ENCODE data around the gene LPIN1. TPM values are rescaled to one million over a fixed set of nuclear protein-coding genes. Genes with fewer than 3 reads are reported as not detected.

The LPIN1 gene
- total and polyA plus RNA-seq, 4 donors: 10.1 to 27.4 (median 13.4) TPM

DNA sequence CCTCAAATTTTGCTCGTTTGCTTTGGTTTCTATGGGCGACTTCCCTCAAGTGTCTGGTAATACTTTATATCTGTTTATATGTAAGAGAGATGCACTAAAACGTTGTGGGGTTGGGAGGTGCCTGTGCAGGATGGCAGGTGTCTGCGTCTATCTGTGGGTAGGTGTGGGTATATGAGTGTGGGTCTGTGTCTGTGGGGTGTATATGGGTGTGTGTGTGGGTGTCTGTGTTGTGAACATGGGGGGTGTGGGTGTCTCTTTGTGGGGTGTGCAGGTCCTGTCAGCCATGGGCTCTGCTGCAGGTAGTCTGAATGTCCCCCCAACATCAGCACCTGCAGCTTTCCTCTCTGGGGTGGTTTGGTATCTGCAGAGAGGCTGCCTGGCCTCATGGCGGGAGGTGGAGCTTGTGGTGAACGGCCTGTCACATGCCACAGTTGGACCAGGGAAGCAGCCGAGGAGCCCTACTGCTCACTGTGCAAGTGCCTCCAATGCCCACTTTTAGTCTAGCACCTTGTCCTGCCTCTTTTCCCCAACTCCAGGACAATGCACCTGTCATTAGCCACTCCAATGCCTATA lies 90.3 kb downstream of the LPIN1 start (continued):
- no peak for TF ChIP-seq FOXA2 (IDR thresholded peaks at IDR 0.05)

DNA sequence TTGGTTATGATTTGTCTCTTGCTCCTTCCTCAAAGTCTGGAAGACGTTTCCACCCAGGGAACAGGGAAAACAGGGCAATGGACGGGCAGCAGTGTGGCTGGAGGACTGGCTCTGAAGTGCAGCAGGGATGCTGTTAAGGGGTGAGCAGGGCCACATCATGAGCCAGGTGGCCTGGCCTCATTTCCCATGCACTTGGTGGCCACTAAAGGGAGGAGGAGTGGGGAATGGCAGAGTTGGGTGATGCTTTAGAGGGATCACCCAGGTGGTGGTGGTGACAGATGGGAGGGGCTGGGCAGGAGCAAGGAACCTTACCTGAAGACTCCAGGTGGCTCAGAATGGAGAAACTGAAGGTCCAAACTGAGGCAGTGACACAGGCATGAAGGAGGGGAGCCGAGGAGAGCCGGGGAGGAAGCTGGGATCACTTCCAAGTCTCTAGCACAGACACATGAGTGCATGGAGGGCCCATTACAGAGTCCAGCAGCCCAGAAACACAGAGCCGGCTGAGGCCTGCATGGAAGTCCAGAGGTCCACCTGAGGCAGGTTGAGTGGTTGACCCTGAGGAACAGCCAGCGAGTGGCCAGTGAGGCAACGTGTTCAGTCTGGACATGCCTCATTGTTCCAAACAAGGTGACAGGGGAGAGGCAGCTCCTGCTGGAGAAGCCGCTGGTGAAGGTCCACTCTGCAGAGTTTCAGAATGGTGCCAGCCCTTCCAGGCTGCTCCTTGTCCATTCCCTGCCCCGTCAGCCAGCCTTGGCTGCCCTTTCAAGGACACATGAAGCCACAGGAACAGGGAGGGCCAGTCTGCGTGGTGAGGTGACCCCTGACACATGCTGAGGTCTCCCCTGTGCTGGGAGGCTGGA lies 91.7 kb downstream of the LPIN1 start:
- Histone ChIP-seq H3K9me3 (ENCODE audit: control insufficient read depth in 4 of 4, low read length in 3 of 4) (peaks cover 0 to 3% (median under 1%) of the 10 kb centered on the region in 4 donors), H3K27ac (ENCODE audit: low read depth in 1 of 2, low read length in 2 of 2) (no peak overlapping the region), H3K27me3 (ENCODE audit: control insufficient read depth in 4 of 4, insufficient read depth in 4 of 4, low read length in 3 of 4) (no peaks in the 10 kb centered on the region), H3K4me1 (ENCODE audit: control insufficient read depth in 4 of 4, insufficient read depth in 4 of 4, low read length in 3 of 4) (no peaks in the 10 kb centered on the region), H3K9ac (ENCODE audit: low read depth in 1 of 2, low read length in 2 of 2) (no peak overlapping the region), H3K4me3 (ENCODE audit: low read depth in 1 of 3, low read length in 3 of 3) (no peak overlapping the region), H3K36me3 (ENCODE audit: control insufficient read depth in 4 of 4, insufficient read depth in 3 of 4, low read depth in 1 of 4, low read length in 3 of 4) (no peaks in the 10 kb centered on the region)
- 85% methylated on average over 10 of the region's 10 CpGs for WGBS
- DNase-seq (ENCODE audit: low spot score): no peak
- TF ChIP-seq FOXA1 (IDR thresholded peaks at IDR 0.05): no peak
- no peak for TF ChIP-seq RAD21 (IDR thresholded peaks at IDR 0.05)
- no peak for TF ChIP-seq FOXA2 (IDR thresholded peaks at IDR 0.05)
- TF ChIP-seq SP1 (IDR thresholded peaks at IDR 0.05): no peak
- TF ChIP-seq HNF4A (conservative IDR thresholded peaks at IDR 0.05): no peak
- TF ChIP-seq NR2F2 (IDR thresholded peaks at IDR 0.05): no peak
- no peak for TF ChIP-seq RXRA (IDR thresholded peaks at IDR 0.05)
- no peak for TF ChIP-seq ATF3 (IDR thresholded peaks at IDR 0.05)
- TF ChIP-seq CTCF (IDR thresholded peaks at IDR 0.05; ENCODE audit: low read depth, low read length, missing input control): no peak
- no peak for TF ChIP-seq YY1 (IDR thresholded peaks at IDR 0.05)
- no peak for TF ChIP-seq ZBTB33 (IDR thresholded peaks at IDR 0.05)
- no peak for TF ChIP-seq JUND (IDR thresholded peaks at IDR 0.05)
- TF ChIP-seq TAF1 (conservative IDR thresholded peaks at IDR 0.05): no peak
- TF ChIP-seq EGR1 (IDR thresholded peaks at IDR 0.05; ENCODE audit: low read depth in 2 of 2): no peak
- no peak for TF ChIP-seq GABPA (IDR thresholded peaks at IDR 0.05 in 1 of 2, conservative IDR thresholded peaks at IDR 0.05 in 1 of 2)
- TF ChIP-seq HNF4G (IDR thresholded peaks at IDR 0.05): no peak

DNA sequence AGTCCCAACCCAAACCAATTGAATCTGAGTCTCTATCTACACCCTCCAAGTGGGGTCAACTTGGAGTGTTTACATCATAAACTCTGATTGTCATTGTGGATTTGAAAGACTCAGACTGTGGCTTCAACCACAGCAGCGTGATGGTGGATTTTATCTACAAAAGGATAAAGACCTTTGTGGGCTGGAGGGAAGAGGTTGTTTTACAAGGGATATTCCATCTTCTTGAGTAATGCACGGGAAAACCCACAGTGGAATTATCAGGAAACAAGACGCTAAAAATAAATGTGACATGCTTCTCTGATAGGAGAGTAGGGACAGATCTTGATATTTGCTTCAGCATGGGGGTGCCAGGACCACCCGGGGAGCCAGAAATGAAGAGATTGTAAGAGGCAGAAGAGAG lies 93.5 kb downstream of the LPIN1 start:
- no peak for DNase-seq (ENCODE audit: low spot score)
- WGBS: 47% methylated on average over 4 of the region's 4 CpGs
- Histone ChIP-seq H3K9me3 (ENCODE audit: control insufficient read depth in 4 of 4, low read length in 3 of 4) (no peaks in the 10 kb centered on the region), H3K27ac (ENCODE audit: low read depth in 1 of 2, low read length in 2 of 2) (no peak overlapping the region), H3K9ac (ENCODE audit: low read depth in 1 of 2, low read length in 2 of 2) (no peak overlapping the region), H3K4me1 (ENCODE audit: control insufficient read depth in 4 of 4, insufficient read depth in 4 of 4, low read length in 3 of 4) (no peaks in the 10 kb centered on the region), H3K4me3 (ENCODE audit: low read depth in 1 of 3, low read length in 3 of 3) (no peak overlapping the region), H3K36me3 (ENCODE audit: control insufficient read depth in 4 of 4, insufficient read depth in 3 of 4, low read depth in 1 of 4, low read length in 3 of 4) (no peaks in the 10 kb centered on the region), H3K27me3 (ENCODE audit: control insufficient read depth in 4 of 4, insufficient read depth in 4 of 4, low read length in 3 of 4) (no peaks in the 10 kb centered on the region)
- TF ChIP-seq RXRA (IDR thresholded peaks at IDR 0.05) (no peak), YY1 (IDR thresholded peaks at IDR 0.05) (no peak), GABPA (IDR thresholded peaks at IDR 0.05 in 1 of 2, conservative IDR thresholded peaks at IDR 0.05 in 1 of 2) (no peak), NR2F2 (IDR thresholded peaks at IDR 0.05) (no peak), HNF4A (conservative IDR thresholded peaks at IDR 0.05) (no peak), ATF3 (IDR thresholded peaks at IDR 0.05) (no peak), ZBTB33 (IDR thresholded peaks at IDR 0.05) (no peak), TAF1 (conservative IDR thresholded peaks at IDR 0.05) (no peak)
- TF ChIP-seq, protein P1, sequence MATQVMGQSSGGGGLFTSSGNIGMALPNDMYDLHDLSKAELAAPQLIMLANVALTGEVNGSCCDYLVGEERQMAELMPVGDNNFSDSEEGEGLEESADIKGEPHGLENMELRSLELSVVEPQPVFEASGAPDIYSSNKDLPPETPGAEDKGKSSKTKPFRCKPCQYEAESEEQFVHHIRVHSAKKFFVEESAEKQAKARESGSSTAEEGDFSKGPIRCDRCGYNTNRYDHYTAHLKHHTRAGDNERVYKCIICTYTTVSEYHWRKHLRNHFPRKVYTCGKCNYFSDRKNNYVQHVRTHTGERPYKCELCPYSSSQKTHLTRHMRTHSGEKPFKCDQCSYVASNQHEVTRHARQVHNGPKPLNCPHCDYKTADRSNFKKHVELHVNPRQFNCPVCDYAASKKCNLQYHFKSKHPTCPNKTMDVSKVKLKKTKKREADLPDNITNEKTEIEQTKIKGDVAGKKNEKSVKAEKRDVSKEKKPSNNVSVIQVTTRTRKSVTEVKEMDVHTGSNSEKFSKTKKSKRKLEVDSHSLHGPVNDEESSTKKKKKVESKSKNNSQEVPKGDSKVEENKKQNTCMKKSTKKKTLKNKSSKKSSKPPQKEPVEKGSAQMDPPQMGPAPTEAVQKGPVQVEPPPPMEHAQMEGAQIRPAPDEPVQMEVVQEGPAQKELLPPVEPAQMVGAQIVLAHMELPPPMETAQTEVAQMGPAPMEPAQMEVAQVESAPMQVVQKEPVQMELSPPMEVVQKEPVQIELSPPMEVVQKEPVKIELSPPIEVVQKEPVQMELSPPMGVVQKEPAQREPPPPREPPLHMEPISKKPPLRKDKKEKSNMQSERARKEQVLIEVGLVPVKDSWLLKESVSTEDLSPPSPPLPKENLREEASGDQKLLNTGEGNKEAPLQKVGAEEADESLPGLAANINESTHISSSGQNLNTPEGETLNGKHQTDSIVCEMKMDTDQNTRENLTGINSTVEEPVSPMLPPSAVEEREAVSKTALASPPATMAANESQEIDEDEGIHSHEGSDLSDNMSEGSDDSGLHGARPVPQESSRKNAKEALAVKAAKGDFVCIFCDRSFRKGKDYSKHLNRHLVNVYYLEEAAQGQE (IDR thresholded peaks at IDR 0.05): no peak

Measured in liver (tissue), 9 donors.